ENCODE data around the gene WSCD2. TPM values are rescaled to one million over a fixed set of nuclear protein-coding genes. Genes with fewer than 3 reads are reported as not detected.

Gene WSCD2
- total and polyA plus RNA-seq, 2 of the 4 experiments (the other 2 are of a cell fraction): not detected

DNA sequence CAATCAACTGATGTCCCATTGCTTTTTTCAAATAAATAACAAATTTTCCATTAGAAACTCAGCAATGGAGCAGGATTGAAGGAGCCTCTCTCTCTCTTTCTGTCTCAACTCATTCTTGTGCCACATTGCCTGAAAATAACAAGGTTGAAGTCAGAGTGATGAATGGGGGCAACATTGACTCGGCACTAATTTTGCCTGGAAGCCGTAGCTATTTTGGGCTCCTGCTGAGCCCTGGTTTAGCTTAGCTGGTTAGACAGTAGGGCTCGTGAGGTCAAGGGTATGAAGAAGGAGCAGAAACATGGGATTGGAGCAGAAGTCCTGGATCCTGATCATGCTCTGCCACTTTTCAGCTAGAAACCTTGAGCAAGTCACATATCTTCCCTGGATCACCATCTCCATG is 38.9 kb downstream of the WSCD2 start:
- H3K4me2 ChIP-seq (ENCODE audit: low read depth, low read length): no peak overlapping the region
- no peaks in the 10 kb centered on the region for H4K20me1 ChIP-seq (ENCODE audit: insufficient read depth, low read length)
- no peak overlapping the region for H4K5ac ChIP-seq (ENCODE audit: low read depth, low read length)
- no peak overlapping the region for H3K56ac ChIP-seq (ENCODE audit: extremely low read depth, insufficient read depth, low read length)
- no peaks in the 10 kb centered on the region for H3K27me3 ChIP-seq (ENCODE audit: control insufficient read depth, insufficient read depth, low read length)
- H2AK5ac ChIP-seq (ENCODE audit: low read depth, low read length): no peak overlapping the region
- H2AFZ ChIP-seq (replicated peaks; ENCODE audit: low read length, poor library complexity): no peak overlapping the region
- ChIA-PET POLR2A (ENCODE audit: unreplicated experiment) (no interaction called here), CTCF (no interaction called here)
- H2AK9ac ChIP-seq (replicated peaks; ENCODE audit: low read depth, low read length, poor library complexity): no peak overlapping the region
- no peak overlapping the region for H3K18ac ChIP-seq (ENCODE audit: low read depth, low read length)
- DNase-seq: no peak
- no peak overlapping the region for H3K14ac ChIP-seq (replicated peaks; ENCODE audit: low read depth, low read length)
- H3K9ac ChIP-seq (ENCODE audit: low read depth, low read length): no peak overlapping the region
- H3K9me1 ChIP-seq (ENCODE audit: insufficient read depth, low read length): no peaks in the 10 kb centered on the region
- H4K91ac ChIP-seq (ENCODE audit: insufficient read depth, low read depth, low read length): no peak overlapping the region
- H3K4me1 ChIP-seq (ENCODE audit: control insufficient read depth, insufficient read depth, low read length): no peaks in the 10 kb centered on the region
- no peaks in the 10 kb centered on the region for H3K36me3 ChIP-seq (ENCODE audit: control insufficient read depth, insufficient read depth, low read length)
- dilution Hi-C loops (cut with HindIII; ENCODE audit: low sequenced_read_pairs, unreplicated experiment) (no loop called here), intact Hi-C loops (cut with micrococcal nuclease) (no loop called here), in situ Hi-C loops (cut with MboI; ENCODE audit: low sequenced_read_pairs) (no loop called here)
- BruUV-seq (replicated peaks): no TSS peak
- H3K27ac ChIP-seq (ENCODE audit: insufficient read depth, low read length): no peak overlapping the region
- no peak overlapping the region for H3K23ac ChIP-seq (ENCODE audit: low read depth, low read length)
- H2BK20ac ChIP-seq (ENCODE audit: low read depth, low read length): no peak overlapping the region
- no peaks in the 10 kb centered on the region for H3K79me1 ChIP-seq (ENCODE audit: low read depth in 1 of 2, low read length in 2 of 2)
- no peak overlapping the region for H3K4me3 ChIP-seq (ENCODE audit: insufficient read depth, low read depth, low read length)
- no peak overlapping the region for H4K8ac ChIP-seq (ENCODE audit: low read depth in 2 of 2, low read length in 2 of 2)
- H2BK5ac ChIP-seq (ENCODE audit: low read depth, low read length, poor library complexity, severe bottlenecking): no peak overlapping the region
- TF ChIP-seq RFX5 (IDR thresholded peaks at IDR 0.05; ENCODE audit: low read depth, low read length) (no peak), MXI1 (IDR thresholded peaks at IDR 0.05; ENCODE audit: borderline replicate concordance, low read depth, low read length) (no peak)
- TF ChIP-seq, protein P1, sequence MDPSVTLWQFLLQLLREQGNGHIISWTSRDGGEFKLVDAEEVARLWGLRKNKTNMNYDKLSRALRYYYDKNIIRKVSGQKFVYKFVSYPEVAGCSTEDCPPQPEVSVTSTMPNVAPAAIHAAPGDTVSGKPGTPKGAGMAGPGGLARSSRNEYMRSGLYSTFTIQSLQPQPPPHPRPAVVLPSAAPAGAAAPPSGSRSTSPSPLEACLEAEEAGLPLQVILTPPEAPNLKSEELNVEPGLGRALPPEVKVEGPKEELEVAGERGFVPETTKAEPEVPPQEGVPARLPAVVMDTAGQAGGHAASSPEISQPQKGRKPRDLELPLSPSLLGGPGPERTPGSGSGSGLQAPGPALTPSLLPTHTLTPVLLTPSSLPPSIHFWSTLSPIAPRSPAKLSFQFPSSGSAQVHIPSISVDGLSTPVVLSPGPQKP (IDR thresholded peaks at IDR 0.05; ENCODE audit: borderline replicate concordance, low read depth, low read length): no peak
- H3K4ac ChIP-seq (ENCODE audit: low read depth, low read length): no peak overlapping the region
- WGBS, 2 experiments (ENCODE audit: extremely low coverage in 2 of 2, insufficient read length in 1 of 2): no CpG with 5 or more reads among the region's 3 CpGs
- H2BK15ac ChIP-seq (ENCODE audit: low read depth, low read length): no peak overlapping the region
- H2BK120ac ChIP-seq (ENCODE audit: low read depth, low read length): no peak overlapping the region
- ATAC-seq (ENCODE audit: low read depth): no peak
- H3K9me3 ChIP-seq (ENCODE audit: control insufficient read depth, insufficient read depth, low read length): no peaks in the 10 kb centered on the region; the same call in 1 of the 2 replicates

Data from IMR-90 (cell line).